CD4-positive, alpha-beta T cell treated with Interleukin-6 at 100 ng/mL for 8 hours (primary cell): ENCODE results near the gene PLEKHH2.
"Not testable (repeated sequence)": the region's sequence is repeated elsewhere in the genome, so short reads cannot be mapped to it uniquely, and the experiment has no call there.

Experiments used
- DNase-seq: peaks from one replicate; pipeline ENCODE4 v3.0.0-alpha.2; 2020; ENCODE audit warnings: mixed read lengths, low spot score

The PLEKHH2 gene

DNA sequence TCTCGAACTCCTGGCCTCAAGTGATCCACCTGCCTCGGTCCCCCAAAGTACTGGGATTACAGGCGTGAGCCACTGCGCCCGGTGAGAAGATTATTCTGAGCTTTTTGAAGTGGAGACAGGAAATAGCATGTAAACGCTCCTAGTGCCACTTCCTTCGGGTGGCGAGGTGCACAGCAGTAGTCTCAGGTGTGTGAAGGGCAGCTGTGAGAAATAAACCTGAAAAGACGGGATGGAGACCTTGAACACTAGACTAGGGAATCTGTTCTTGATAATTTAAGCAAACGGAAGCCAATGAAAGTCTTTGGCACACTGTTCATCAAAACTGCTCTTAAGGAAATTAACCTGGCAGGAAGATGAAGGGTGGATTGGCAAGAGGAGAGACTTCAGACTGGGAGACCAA is 439 bp upstream of the PLEKHH2 start:
- peak; percentile 27 for DNase-seq

DNA sequence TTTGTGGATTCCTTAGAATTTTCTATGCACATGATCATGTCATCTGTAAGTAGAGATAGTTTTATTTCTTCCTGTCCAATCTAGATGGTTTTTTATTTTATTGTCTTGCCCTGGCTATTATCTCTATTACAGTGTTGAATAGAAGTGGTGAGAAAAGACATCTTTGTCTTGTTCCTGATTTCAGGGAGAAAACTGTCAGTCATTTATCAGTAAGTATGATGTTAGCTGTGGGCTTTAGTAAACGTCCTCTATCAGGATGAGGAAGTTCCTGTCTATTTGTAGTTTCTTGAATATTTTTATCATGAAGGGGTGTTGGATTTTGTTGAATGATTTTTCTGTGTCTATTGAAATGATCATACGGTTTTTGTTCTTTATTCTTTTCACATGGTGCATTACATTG is 5.3 kb downstream of the PLEKHH2 start:
- DNase-seq, result no peak

DNA sequence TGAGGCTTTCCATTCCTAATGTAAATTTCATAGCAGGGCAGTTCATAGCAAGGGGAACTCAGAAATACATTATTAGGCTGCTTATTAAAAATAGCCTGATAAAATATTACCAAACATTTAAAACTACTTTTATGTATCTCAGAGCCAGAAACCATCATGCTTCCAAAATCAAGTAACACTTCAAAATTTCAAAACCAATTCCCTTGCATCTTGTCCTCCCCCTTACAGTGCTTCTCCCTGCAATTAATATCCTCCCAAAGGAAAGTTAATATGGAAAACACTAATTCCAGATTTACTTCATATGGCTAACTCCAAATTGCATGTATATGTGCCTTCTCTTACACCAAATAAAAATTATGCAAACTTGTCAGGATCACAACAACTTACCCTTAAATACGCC is 6.6 kb downstream of the PLEKHH2 start:
- no peak for DNase-seq

DNA sequence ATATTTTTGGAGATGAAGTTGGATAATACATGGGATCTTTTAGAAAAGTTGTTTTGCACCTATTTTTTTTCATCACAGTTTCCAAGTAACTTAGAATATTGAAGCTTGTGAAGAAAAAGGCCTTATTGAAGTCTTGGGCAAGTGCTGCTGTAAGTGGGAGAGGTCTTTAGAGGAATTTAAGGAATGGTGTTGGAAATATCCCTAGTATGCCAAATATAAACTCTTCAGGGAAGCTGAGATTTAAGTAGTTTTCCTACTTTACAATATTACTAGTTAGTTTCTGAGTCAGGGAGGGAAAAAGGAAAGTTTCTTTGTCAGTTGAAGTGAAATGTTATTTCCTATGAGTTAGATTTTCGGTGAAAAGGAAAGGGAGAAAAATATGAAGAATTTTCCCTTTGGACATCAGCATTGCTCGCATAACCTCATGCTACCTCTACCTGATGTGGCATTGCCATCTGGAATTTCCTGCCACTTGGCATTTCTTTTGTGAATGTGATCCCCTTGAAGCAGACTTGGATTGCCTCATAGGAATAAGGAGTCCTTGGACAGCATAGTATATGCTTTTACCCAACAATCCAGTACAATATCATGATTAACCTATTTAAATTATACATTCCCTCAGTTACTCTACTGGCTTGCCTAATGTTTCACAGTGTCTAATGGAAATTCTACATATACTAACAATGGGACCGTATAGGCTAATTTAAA is 12.1 kb downstream of the PLEKHH2 start:
- DNase-seq, result no peak

DNA sequence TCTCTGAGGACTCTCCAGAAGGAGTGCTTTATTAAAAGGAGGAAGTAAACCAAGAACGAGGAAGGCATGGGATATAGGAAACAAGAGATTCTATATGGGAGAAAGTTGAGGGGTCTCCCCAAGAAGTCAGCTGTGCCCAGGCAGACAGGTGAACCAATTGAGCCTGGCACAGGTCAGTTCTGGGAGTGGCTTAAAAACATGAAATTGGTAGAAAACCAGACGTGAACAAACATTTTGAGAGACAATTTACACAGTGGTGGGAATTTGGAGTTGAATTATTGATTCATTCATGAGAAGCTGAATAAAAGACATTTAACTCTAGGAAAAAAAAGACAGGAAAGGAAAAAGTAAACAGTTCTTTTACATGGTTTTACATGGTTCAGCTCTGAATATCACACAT is 16.4 kb downstream of the PLEKHH2 start:
- no peak for DNase-seq

DNA sequence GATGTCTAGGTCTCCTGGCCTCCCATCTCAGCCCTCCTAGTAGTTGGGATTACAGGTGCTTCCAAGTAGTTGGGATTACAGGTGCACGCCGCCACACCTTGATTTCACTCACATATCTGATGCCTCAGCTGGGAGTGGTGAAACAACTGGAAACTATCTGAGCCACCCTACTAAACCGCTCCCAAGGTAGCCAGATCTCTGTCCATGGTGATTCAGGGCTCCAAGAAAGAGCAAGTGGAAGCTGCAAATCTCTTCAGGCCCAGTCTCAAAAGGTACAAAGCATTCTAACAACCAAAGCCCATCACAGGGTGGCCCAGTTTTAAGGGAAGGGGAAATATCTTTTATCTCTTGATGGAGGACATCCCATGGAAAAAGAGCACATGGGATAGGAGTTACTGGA is 20.2 kb downstream of the PLEKHH2 start:
- DNase-seq, result no peak

DNA sequence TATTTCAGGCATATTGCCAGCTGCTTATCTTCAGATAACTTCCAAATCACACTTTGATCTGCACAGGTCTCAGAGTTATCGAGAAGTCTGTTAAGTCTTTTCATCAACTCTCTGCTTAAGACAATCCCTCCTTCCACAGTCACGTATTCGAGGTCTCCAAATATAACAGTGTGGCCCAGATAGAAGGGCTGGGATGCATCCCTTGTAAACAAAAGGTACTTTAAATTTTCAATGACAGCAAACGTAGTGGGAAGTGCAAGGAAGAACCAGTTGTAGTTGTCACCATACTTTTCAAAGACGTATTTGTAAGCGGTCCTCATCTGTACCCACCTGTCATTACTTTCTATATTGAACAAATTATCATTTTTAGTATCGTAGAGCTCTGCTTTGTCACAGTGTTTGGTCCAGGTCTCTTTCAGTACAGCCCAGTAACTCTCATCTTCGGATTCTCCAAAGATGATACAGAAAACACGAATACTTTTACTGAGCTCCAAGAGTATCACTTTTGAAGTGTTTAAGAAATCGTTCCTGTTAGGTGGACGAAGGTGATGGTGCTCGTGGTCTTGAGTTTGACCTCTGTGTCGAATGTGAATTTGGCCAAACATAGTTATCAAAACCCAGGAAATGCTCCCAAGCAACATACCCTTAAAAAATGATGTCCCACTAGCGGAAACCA is 38.7 kb downstream of the PLEKHH2 start:
- no peak for DNase-seq

DNA sequence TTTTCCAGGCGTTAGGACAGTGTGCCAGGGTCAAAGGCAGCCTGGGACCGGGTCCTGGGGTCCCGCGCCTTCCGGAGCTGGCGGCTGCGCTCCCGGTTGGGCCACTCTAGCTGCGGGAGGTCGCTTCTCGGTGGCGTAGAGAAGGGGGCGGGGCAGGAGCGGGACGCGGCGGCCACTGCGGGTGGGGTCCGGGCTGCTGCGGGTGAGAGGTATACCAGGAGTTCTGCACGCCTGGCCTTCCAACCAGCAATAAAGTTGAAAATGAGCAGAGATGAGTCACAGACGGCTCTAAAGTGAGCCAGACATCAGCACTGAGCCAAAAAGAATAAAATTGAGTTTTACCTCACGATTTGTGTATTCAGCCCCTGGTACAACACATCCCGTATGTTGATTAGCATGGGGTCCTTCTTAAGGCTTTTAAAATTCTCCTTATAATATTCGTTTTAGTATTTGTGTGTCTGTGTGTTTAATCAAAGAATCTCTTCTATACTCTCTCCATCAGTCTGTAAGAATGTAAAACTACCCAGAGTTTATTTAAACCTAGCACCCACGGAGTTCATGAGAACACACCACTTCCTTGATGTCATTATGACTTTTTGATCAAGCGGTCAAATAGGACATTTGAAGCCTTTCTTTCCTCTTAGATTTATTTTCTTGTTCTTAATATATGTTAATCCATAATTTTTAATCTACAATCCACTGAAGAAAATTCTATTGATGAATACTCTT is 39.4 kb downstream of the PLEKHH2 start, which contains the start of gene C1GALT1C1L:
TSS of gene C1GALT1C1L (minus strand) at position 108 of the 729 bp plus-strand sequence. CDS start at position 1, 107 bp downstream.
- DNase-seq, result no peak

DNA sequence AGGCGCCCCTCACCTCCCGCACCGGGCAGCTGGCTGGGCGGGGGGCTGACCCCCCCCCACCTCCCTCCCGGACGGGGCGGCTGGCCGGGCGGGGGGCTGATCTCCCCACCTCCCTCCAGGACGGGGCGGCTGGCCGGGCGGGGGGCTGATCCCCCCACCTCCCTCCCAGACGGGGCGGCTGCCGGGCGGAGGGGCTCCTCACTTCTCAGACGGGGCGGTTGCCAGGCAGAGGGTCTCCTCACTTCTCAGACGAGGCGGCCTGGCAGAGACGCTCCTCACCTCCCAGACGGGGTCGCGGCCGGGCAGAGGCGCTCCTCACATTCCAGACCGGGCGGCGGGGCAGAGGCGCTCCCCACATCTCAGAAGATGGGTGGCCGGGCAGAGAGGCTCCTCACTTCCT is 40.7 kb downstream of the PLEKHH2 start:
- not testable (repeated sequence) for DNase-seq

DNA sequence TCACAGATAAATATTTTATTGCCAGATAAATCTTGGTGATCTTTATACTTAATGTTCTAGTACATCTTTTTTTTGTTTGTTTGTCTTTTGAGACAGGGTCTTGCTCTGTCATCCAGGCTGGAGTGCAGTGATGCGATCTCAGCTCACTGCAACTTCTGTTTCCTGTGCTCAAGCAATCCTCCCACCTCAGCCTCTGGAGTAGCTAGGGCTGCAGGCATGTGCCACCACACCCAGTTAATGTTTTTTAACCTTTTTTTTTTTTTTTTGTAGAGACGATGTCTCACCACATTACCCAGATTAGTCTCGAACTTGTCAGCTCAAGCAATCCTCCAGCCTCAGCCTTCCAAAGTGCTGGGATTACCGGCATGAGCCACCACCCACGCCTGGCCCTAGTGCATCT is 48.3 kb downstream of the PLEKHH2 start:
- no peak for DNase-seq

DNA sequence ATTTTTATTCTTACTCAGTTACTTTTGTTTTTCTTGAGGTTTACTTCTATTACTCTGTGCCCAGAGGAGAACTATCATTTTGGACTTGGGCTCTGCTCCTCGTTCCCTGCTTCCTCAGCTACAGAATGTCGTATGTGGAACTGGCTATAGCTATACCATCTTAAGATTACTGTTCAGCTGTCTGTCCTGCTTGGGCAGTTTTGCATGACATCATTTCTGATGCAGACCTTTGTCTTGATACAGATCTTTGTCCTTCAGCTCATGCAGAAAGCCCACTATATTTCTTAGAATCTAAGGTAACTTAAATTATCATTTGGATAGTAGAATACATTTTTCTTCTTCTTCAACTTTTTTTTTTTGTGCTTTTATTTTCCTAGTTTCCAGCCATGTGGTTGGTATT is 52.9 kb downstream of the PLEKHH2 start:
- no peak for DNase-seq

DNA sequence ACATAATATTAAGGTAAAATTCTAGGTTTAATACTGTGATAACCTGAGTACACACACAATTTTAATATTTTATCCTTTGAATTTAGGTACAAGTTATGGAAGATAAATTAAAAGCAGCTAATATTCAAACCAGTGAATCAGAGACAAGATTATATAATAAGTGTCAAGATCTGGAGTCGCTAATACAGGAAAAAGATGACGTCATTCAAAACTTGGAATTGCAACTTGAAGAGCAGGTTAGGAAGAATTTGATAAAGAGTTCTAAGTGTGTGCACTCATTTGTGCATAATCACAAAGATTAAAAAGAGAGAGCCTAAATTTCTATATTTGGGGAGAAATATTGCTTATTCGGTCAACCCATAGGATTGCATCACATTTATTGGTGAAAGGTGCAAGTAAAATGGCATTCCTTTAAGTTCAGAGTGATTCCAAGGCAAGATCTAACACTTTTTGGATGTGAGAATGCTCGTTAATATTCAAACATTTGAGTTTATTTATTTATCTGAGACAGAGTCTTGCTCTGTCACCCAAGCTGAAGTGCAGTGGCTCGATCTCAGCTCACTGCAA is 55.5 kb downstream of the PLEKHH2 start:
- no peak for DNase-seq

DNA sequence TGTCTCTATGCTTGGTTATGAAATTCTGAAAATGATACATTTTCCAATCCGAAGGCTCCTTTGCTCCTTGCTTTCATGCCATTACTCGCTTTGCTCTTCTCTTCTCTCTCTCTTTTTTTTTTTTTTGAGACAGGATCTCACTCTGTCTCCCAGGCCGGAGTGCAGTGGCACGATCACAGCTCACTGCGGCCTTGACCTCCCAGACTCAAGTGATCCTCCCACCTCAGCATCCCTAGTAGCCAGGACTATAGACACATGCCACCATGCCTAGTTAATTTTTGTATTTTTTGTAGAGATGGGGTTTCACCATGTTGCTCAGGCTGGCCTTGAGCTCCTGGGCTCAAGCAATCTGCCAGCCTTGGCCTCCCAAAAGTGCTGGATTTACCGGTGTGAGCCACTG is 61.1 kb downstream of the PLEKHH2 start:
- not testable (repeated sequence) for DNase-seq

DNA sequence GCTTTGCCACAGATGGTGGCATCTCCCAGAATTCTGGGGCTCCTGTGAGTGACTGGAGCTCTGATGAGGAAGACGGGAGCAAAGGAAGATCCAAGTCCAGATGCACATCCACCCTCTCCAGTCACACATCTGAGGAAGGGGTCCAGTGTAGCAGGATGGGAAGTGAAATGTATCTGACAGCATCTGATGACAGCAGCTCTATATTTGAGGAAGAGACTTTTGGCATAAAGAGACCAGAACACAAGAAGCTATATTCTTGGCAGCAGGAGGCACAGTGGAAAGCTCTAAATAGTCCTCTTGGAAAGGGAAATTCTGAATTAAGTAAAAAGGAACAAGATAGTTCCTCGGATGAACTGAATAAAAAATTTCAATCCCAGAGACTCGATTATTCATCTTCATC is 62.7 kb downstream of the PLEKHH2 start:
- DNase-seq, result no peak

DNA sequence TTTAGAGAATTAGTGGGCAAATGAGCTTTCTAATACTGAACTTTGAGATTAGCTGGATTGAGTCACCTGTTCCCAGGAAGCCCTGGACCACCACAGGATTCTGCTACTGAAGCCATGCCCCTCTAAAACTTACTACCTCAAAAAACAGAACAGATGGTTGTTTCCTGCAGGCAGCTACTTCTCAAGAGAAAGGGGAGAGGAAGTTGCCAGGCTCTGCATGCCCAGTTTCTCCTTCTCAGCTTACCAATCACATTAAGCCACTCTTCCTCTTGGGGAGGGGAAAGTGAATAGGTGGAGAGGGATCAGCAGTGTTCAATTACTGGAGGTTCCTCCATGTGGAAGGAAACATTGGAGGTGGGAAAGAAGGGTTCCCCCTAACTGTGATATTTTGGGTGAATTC is 64.1 kb downstream of the PLEKHH2 start:
- DNase-seq, result no peak

DNA sequence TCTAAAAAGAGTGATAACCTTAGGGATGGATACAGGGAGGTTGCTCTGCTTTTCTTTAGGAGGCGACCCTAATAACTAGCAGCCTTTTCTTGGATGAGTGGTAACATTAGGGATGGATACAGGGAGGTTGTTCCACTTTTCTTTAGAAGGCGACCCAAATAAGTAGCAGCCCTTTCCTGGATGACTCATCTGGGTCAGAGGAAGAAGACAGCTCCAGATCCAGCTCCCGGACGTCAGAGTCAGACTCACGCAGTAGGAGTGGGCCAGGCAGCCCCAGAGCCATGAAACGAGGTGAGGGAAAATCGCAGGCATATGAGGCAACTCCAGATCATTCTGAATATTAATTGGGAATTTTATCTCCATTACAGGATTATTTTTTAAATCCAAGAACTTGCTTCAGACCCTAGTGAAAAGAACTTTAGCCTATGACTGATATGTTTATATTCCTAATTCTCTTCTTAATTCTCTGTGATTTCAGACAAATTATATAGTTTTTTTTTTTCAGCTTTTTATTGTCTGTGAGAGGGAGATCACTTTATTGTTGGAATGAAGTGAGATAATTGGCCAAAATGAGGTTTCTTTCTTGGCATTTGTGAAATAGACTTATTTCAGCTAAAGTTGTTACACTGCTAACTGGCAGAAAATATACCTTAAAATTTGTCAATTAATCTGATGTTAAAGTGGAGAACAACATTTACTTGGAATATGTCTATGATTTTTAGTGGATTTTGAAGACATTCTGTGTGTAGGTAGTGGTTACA is 70.4 kb downstream of the PLEKHH2 start:
- DNase-seq, result no peak

DNA sequence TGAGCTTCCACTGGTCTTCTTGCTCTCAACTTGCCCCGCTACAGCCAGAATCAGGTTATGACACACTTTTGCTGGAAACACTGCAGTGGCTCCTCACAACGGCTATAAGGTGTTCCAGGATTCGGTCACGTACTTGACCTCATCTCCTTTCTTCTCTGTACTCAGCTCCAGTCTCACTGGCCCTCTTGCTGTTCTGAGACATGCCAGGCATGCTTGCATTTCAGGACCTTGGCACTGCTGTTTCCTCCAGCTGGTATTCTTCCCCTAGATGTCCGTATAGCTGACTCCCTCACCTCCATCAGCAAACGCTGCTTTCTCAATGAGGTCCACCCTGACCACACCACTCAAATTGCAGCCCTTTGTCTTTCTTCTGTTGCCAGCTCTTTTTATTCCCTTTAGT is 71.1 kb downstream of the PLEKHH2 start:
- no peak for DNase-seq

DNA sequence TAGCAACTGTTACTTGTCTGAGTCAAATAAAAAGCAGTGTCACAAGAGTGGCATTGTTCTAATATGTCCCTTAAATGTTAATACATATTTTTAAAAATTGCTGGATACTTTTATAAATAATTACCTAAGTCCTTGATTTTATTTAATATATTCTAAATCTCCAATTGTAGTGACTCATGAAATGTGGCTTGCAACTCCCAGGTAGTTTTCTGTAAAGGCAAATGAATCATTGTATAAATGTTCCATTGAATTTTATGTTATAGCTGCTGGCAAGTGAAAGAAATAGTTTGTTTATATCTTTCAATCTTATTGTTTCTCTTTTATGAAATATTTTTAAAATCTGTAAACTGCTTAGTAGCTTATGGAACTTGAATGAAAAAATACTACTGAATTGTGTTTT is 71.8 kb downstream of the PLEKHH2 start:
- no peak for DNase-seq

DNA sequence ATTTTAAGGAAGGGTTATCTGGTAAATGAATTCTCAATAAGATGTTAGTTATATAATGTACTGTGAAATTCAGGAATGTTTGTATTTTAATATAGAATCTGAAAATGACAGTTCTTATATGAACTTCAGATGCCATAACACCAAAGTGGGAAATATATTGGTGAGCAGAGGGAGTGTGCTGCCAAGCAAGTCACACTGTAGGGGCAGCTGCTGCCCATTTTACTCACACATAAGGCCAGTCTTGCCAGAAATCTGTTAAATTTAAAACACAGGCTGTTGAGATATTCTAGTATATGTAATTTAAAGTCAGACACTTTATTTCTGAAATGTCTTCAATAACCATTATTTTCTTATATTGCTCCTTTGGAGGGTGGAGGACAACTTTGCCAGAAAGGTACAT is 73.8 kb downstream of the PLEKHH2 start:
- no peak for DNase-seq

DNA sequence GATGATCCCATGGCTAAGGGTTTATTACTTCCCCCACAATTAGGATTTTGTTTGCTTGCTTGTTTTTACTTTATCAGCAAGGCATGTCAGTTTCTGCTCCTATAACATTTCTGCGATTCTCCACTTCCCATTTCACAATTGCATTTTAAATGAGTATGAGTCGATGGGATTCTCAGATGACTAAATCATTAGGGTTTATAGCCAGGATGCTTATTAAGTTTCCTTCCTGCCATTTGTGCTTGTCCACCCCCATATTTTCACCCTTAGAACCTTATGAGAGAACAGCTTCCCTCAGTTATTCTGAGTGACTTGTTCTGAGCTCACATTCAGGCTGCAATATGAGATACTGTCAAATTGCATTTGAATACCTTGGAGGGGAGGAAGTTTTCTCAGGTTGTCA is 77.1 kb downstream of the PLEKHH2 start:
- DNase-seq, result no peak

DNA sequence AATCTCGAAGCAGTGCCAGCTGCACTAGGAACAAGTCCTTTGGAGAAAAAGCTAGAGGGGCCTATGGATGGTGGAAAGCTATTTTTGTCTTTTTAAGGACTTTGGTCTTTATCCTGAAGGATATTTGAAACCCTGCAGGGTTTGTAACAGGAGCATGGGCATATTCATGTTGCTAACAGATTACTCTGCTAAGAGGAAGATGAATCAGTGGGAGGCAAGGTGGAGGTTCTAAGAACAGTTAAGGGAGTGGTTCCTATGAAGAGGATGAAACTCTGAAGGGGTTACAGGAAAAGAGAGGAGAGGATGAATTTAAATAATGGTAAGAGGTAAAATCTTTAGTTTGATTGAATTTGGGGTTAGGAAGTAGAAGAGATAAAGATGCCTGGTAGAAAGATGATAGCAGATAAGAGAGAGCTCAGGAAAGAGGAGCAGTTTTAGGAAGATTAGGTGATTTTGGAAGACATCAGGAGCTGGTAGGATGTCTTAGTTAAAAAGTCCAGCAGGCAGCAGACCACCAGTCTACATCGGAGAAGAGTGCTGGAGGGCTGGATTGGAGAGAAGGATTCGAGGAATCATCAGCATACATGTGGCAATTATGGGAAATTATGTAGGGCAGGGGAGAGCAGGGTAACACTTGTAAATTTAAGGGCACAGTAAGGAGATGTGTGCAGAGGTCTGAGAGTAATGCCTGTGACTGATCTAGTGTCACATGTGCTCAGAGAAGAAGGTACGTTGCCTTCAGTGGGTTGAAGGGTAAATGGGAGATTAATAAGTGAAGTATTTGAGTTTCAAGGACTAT is 78.4 kb downstream of the PLEKHH2 start:
- no peak for DNase-seq
